HepG2 (cell line): ENCODE measurements around the gene XPO5. TPM values are rescaled to one million over a fixed set of nuclear protein-coding genes. Genes with fewer than 3 reads are reported as not detected.
A peak's percentile ranks its signal among the peaks of the same experiment; 100 is the strongest.

Source experiments
- CHD4 ChIP-seq: fragments of 200-600 bp; sonication (generic); IDR thresholded peaks from 2 replicates; pipeline ENCODE4 v1.7.0; 2017; ENCODE audit warnings: mild to moderate bottlenecking, low read length, borderline replicate concordance
- FOXK1 ChIP-seq: sonication (generic); formaldehyde crosslinking; IDR thresholded peaks from 2 replicates; pipeline ENCODE4 v1.4.0; 2020; ENCODE audit warnings: low read depth, missing genetic modification reagents, borderline replicate concordance
- FOXK2 ChIP-seq: fragments of 450-650 bp; IDR thresholded peaks from 2 replicates; pipeline ENCODE4 v1.6.1; 2016
- KDM5A ChIP-seq: fragments of 200-600 bp; sonication (generic); IDR thresholded peaks from 2 replicates; pipeline ENCODE4 v1.7.0; 2018; ENCODE audit warnings: antibody characterized with exemption, mild to moderate bottlenecking, low read length, borderline replicate concordance
- KLF9 ChIP-seq: IDR thresholded peaks from 2 replicates; pipeline ENCODE4 v1.6.1; 2016; ENCODE audit warnings: low read depth
- NFE2L1 ChIP-seq: sonication (generic); formaldehyde crosslinking; IDR thresholded peaks from 2 replicates; pipeline ENCODE4 v1.4.0; 2020; ENCODE audit warnings: missing genetic modification reagents, mild to moderate bottlenecking, borderline replicate concordance
- NR2C2 ChIP-seq: sonication (generic); formaldehyde crosslinking; IDR thresholded peaks from 2 replicates; pipeline ENCODE4 v1.4.0; 2020; ENCODE audit warnings: missing genetic modification reagents, mild to moderate bottlenecking, moderate library complexity, borderline replicate concordance
- STAG1 ChIP-seq: sonication (generic); formaldehyde crosslinking; IDR thresholded peaks from 2 replicates; pipeline ENCODE4 v1.4.0; 2020; ENCODE audit warnings: missing genetic modification reagents
- ZBTB38 ChIP-seq: sonication (generic); formaldehyde crosslinking; IDR thresholded peaks from 2 replicates; pipeline ENCODE4 v1.5.1; 2020; ENCODE audit warnings: mild to moderate bottlenecking, missing genetic modification reagents
- ZFP36L2 ChIP-seq: sonication (generic); formaldehyde crosslinking; IDR thresholded peaks from 2 replicates; pipeline ENCODE4 v1.4.0; 2020; ENCODE audit warnings: missing genetic modification reagents
- ZNF772 ChIP-seq: sonication (generic); formaldehyde crosslinking; IDR thresholded peaks from 2 replicates; pipeline ENCODE4 v1.5.0; 2020; ENCODE audit warnings: mild to moderate bottlenecking, missing genetic modification reagents
- polyA plus RNA-seq, 8 experiments: library from polyadenylated mRNA; depleted of rRNA in 3 of 8; stranded (reverse) in 7 of 8; unstranded in 1 of 8; fragments of >200 nt; fragmentation: Illumina TruSeq in 4 of 8; extraction: Trizol in 4 of 8; gene quantifications; 2 replicates each; pipeline versions ENCODE4 v1.2.1 to v1.2.3, GENCODE V29; 2011 to 2016; ENCODE audit warnings: low read depth in 4 of 8, missing spikeins in 1 of 8, mixed read lengths in 1 of 8; ENCODE audit not compliant: insufficient read depth in 1 of 8
- total RNA-seq, 5 experiments: library from RNA; depleted of rRNA; stranded (reverse); fragments of >200 nt; fragmentation: Illumina TruSeq; extraction: Trizol; gene quantifications; 2 replicates each; pipeline ENCODE4 v1.2.3, GENCODE V29; 2016; ENCODE audit warnings: low read depth in 1 of 5
- TF ChIP-seq, protein P1 (sequence below): sonication (generic); formaldehyde crosslinking; IDR thresholded peaks from 2 replicates; pipeline ENCODE4 v1.8.0; 2022; ENCODE audit warnings: mild to moderate bottlenecking, missing genetic modification reagents, moderate library complexity
- TF ChIP-seq, protein P2 (sequence below), 2 experiments: sonication (generic) in 1 of 2; formaldehyde crosslinking in 1 of 2; IDR thresholded peaks; 2 replicates each; pipeline versions ENCODE4 v1.6.1 to v1.9.0; 2014 to 2022; ENCODE audit warnings: antibody characterized with exemption in 1 of 2, borderline replicate concordance in 1 of 2, inconsistent platforms in 1 of 2, low read depth in 1 of 2, missing genetic modification reagents in 1 of 2
- TF ChIP-seq, protein P3 (sequence below): sonication (generic); formaldehyde crosslinking; IDR thresholded peaks from 2 replicates; pipeline ENCODE4 v1.5.1; 2020; ENCODE audit warnings: missing genetic modification reagents, mild to moderate bottlenecking, borderline replicate concordance
- TF ChIP-seq, protein P4 (sequence below): sonication (generic); formaldehyde crosslinking; IDR thresholded peaks from 2 replicates; pipeline ENCODE4 v1.4.0; 2020; ENCODE audit warnings: mild to moderate bottlenecking, low read depth, missing genetic modification reagents

XPO5 gene
- total and polyA plus RNA-seq, 2 of the 13 experiments (the other 11 are each of a cell fraction or from before 2014, with no cell fraction given) = 52.2 to 68.0 TPM

- TF ChIP-seq, protein P1, sequence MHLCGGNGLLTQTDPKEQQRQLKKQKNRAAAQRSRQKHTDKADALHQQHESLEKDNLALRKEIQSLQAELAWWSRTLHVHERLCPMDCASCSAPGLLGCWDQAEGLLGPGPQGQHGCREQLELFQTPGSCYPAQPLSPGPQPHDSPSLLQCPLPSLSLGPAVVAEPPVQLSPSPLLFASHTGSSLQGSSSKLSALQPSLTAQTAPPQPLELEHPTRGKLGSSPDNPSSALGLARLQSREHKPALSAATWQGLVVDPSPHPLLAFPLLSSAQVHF = no peak
- TF ChIP-seq FOXK2 (no peak), ZBTB38 (peak; percentile 34; the same call in 1 of the 2 replicates), NR2C2 (CRISPR knock-in tag) (0 out of 2 replicates have a peak, but pooled peaks have one; percentile 20), NFE2L1 (no peak), KDM5A (no peak), KLF9 (CRISPR knock-in tag) (no peak), ZFP36L2 (no peak), STAG1 (no peak), ZNF772 (0 out of 2 replicates have a peak, but pooled peaks have one; percentile 23), CHD4 (no peak), FOXK1 (CRISPR knock-in tag) (no peak)
- TF ChIP-seq, protein P2, sequence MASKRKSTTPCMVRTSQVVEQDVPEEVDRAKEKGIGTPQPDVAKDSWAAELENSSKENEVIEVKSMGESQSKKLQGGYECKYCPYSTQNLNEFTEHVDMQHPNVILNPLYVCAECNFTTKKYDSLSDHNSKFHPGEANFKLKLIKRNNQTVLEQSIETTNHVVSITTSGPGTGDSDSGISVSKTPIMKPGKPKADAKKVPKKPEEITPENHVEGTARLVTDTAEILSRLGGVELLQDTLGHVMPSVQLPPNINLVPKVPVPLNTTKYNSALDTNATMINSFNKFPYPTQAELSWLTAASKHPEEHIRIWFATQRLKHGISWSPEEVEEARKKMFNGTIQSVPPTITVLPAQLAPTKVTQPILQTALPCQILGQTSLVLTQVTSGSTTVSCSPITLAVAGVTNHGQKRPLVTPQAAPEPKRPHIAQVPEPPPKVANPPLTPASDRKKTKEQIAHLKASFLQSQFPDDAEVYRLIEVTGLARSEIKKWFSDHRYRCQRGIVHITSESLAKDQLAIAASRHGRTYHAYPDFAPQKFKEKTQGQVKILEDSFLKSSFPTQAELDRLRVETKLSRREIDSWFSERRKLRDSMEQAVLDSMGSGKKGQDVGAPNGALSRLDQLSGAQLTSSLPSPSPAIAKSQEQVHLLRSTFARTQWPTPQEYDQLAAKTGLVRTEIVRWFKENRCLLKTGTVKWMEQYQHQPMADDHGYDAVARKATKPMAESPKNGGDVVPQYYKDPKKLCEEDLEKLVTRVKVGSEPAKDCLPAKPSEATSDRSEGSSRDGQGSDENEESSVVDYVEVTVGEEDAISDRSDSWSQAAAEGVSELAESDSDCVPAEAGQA (IDR thresholded peaks at IDR 0.05; ENCODE audit: low read depth) = no peak
- TF ChIP-seq, protein P2 (CRISPR knock-in tag; IDR thresholded peaks at IDR 0.05; ENCODE audit: borderline replicate concordance) = no peak
- TF ChIP-seq, protein P3, sequence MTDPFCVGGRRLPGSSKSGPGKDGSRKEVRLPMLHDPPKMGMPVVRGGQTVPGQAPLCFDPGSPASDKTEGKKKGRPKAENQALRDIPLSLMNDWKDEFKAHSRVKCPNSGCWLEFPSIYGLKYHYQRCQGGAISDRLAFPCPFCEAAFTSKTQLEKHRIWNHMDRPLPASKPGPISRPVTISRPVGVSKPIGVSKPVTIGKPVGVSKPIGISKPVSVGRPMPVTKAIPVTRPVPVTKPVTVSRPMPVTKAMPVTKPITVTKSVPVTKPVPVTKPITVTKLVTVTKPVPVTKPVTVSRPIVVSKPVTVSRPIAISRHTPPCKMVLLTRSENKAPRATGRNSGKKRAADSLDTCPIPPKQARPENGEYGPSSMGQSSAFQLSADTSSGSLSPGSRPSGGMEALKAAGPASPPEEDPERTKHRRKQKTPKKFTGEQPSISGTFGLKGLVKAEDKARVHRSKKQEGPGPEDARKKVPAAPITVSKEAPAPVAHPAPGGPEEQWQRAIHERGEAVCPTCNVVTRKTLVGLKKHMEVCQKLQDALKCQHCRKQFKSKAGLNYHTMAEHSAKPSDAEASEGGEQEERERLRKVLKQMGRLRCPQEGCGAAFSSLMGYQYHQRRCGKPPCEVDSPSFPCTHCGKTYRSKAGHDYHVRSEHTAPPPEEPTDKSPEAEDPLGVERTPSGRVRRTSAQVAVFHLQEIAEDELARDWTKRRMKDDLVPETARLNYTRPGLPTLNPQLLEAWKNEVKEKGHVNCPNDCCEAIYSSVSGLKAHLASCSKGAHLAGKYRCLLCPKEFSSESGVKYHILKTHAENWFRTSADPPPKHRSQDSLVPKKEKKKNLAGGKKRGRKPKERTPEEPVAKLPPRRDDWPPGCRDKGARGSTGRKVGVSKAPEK = no peak
- TF ChIP-seq, protein P4, sequence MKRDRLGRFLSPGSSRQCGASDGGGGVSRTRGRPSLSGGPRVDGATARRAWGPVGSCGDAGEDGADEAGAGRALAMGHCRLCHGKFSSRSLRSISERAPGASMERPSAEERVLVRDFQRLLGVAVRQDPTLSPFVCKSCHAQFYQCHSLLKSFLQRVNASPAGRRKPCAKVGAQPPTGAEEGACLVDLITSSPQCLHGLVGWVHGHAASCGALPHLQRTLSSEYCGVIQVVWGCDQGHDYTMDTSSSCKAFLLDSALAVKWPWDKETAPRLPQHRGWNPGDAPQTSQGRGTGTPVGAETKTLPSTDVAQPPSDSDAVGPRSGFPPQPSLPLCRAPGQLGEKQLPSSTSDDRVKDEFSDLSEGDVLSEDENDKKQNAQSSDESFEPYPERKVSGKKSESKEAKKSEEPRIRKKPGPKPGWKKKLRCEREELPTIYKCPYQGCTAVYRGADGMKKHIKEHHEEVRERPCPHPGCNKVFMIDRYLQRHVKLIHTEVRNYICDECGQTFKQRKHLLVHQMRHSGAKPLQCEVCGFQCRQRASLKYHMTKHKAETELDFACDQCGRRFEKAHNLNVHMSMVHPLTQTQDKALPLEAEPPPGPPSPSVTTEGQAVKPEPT (CRISPR knock-in tag) = no peak
Observed at GRCh38 chr6:43481591-43482236, 94.1 kb downstream of the XPO5 start (continued).
